Kidney capillary endothelial cell (primary cell): Measurements from ENCODE around the gene ATP2A1.
"Not testable (repeated sequence)": the region's sequence is repeated elsewhere in the genome, so short reads cannot be mapped to it uniquely, and the experiment has no call there.

ENCODE experiments used
- DNase-seq: peaks from one replicate; pipeline ENCODE4 v3.0.0-alpha.2; 2018; ENCODE audit warnings: low spot score

Gene ATP2A1

DNA sequence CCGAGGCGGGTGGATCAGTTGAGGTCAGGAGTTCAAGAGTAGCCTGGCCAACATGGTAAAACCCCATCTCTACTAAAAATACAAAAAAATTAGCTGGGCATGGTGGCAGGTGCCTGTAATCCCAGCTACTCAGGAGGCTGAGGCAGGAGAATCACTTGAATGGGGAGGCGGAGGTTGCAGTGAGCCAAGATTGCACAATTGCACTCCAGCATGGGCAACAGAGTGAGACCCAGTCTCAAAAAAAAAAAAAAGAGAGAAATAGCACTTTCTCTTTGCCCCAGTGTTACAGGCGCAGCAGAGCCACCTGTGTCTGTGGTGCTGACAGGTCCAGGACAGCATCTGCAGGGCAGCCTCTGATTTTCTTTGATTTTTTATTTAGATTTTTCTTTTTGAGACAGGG is 3.3 kb downstream of the ATP2A1 start:
- not testable (repeated sequence) for DNase-seq

DNA sequence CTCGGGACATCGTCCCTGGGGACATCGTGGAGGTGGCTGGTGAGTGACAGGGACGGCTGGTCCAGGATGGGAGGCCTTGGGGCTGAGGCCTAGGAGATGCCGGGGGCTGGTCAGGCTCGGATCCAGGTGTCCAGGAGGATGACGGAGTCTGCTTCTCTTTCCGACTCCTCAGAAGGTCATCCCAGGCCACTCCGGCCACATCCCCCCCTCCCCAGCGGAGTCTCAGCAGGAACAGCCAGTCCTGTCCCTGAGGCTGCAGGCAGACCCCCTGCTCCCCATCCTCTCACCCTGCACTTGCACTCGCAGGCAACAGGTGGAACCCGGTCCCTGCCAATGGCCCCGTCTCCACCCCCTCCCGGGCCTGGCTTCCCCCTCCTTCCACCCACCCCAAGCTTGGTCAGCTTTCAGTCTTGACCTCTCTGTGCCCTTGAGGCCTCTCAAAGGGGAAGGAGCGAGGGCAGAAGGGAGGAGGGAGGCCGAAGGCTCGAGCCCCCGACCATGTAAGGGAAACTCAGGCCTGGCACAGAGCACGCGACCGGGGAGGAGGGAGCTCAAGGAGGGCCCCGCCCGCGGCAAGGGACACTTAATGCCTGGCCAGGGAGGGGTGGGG is 4.4 kb downstream of the ATP2A1 start:
- no peak for DNase-seq

DNA sequence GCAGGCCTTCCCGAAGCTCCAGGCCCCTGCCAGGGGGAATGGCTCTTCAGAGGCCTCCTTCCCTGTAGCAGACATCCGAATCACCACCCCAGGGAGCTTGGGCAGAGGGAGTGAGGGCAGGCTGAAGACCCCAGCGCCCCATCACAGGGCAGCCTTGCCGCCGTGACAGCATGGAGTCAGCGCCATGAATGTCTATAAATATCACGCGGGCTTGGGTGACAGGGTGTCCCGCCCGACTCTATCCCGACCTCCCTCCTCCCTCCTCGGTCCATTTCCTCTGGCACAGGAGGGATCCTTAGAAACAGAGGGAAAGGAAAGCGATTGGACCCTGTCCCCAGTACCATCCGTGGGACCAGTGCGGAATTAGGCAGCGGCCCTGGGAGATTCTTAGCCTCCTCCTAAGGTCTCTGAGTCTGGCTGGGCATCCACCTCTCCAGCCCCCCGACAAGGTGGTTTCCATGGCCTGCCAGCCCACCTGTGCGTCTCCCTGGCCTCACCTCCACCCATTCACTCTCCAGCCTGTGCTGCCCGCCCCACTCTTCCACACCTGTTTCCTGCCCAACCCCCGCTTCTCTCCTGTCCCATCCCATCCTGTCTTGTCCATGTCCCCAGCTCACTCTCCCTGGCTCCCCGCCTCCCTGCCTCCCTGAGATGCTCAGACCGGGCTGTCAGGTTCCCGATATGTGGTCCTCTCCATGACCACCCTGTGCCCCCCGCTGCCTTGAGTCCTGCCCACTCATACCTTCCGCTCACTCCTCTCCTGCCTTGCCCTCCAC is 5.1 kb downstream of the ATP2A1 start:
- DNase-seq = no peak

DNA sequence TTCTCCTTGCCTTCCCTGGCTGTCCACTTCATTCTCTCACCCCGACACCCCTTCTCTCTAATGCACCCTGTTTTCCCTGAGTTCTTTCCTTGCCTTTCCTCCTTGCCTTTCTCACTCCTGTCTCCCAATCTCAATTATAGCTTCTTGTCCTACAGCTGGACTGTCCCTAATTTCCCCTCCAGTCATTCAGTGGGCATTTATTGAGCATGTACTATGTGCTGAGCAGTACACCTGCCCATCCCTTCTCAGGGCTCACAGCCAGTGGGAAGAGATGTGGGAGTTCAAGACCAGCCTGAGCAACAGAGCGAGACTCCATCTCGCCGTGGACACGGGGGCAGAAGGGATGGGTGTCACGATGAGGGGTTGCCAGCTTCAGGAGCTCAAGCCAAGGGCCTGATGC is 5.8 kb downstream of the ATP2A1 start:
- DNase-seq = no peak

DNA sequence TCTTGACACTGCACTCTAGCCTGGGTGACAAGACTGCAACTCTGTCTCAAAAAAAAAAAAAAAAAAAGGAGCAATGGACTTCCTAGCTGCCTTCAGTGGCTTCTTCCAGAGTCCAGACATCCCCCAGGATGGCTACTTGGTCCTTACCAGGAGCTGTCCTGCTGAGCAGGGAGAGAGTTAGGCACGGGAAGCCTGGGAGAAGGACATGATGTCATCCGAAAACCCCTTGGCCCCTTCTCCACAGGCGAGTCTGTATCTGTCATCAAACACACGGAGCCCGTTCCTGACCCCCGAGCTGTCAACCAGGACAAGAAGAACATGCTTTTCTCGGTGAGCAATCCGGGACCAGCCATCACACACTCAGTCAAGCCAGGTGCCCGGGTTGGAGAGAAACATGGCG is 8.7 kb downstream of the ATP2A1 start:
- DNase-seq = no peak

DNA sequence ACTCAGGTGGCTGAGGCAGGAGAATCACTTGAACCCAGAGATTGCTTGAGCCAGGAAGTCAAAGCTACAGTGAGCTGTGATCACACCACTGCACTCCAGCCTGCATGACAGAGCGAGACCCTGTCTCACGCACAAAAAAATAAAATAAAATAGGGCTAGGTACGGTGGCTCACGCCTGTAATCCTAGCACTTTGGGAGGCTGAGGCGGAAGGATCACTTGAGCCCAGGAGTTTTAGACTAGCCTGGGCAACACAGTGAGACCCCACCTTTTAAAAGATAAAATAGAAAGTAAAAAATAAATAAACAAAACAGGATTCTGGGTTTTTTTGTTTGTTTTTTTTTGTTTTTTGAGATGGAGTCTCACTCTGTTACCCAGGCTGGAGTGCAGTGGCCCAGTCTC is 12.1 kb downstream of the ATP2A1 start:
- DNase-seq = not testable (repeated sequence)

DNA sequence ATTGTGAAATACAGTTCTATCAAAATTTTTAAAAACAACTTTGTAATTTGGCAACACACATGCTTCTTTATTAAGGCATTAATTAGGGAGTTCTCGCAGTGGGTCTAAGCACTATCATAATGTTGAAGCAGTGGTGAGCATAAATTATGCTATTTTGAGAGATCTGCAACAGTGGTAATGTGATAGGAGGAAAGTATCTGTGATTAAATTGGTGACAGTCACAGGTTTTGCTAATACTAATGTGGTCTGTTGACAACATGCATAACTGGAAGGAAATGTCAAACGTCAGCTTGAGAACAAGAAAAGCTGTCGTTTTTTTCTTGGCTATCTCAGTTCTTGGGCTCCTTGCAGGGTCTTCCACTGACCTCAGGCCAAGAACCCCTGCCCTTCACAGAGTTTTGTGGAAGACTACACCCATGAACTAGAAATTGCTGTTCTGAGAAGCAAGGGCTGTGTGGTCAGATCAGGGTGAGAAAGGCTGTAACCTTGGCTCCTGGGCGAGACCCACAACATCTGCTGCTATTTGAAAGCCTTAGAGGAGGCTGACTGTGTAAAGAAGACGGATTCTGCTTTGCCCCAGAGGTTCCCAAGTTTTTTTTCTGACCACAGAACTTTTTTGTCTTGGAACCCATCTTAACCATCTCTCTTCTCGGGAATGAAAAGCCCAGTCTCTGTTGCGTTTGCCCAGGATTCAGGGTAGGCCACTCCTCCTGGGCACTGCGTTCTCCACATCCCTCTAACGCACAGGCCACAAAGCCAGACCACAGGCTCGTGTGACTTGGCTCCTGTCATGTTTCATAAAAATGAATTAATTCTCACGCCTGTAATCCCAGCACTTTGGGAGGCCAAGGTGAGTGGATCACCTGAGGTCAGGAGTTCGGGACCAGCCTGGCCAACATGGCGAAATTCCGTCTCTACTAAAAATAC is 13.9 kb downstream of the ATP2A1 start:
- DNase-seq = no peak

DNA sequence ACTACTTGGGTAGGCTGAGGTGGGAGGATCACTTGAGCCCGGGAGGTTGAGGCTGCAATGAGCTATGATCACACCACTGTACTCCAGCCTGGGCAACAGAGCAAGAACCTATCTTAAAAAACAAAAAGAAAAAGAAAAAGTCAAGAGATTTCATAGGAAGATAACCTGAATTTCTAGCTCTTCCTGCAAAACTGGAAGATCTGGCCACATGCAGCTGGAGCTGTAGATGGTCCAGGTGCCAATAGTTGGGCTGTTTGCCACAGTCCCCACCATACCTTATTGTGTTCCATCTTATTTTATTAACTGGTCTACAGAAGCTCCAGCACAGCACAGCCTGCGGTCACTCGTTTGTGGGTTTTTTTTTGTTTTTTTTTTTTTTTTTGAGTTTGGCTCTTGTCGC is 15.0 kb downstream of the ATP2A1 start:
- DNase-seq = no peak

DNA sequence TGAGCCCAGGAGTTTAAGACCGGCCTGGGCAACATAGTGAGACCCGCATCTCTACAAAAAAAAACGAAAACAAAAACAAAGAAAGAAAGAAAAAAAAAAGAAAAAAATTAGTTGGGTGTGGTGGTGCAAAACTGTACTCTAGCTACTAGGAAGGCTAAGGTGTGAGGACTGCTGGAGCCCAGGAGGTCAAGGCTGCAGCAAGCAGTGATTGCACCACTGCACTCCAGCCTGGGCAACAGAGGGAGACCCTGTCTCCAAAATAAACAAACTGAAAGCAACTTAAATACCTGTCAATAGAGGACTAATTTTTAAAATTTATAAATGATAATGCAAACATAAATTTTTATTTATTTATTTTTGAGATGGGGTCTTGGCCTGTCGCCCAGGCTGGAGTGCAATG is 17.3 kb downstream of the ATP2A1 start:
- DNase-seq = no peak

DNA sequence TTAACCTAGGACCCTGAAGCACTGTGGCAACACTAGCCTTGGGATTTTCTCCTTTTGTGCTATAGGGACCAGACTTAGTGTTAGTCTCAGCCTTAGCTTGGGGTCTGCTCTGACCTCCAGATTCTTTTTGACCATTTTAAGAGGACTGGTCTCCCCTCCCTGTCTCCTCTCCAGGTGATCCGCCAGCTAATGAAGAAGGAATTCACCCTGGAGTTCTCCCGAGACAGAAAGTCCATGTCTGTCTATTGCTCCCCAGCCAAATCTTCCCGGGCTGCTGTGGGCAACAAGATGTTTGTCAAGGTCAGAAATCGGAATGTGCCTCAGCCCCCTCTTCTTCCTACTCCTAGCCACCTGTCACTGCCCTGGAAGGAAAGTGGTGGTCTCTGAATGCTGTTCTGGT is 19.5 kb downstream of the ATP2A1 start:
- DNase-seq = no peak

DNA sequence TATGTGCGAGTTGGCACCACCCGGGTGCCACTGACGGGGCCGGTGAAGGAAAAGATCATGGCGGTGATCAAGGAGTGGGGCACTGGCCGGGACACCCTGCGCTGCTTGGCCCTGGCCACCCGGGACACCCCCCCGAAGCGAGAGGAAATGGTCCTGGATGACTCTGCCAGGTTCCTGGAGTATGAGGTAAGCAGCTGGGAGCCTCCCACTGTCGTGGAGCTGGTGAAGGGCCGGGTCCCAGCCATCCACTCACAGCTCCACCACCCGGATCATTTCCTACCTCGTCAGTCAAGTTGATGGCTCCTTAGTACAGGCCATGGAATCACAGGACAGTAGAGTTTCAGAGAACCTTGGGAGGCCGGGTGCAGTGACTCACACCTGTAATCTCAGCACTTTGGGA is 20.0 kb downstream of the ATP2A1 start:
- no peak for DNase-seq

DNA sequence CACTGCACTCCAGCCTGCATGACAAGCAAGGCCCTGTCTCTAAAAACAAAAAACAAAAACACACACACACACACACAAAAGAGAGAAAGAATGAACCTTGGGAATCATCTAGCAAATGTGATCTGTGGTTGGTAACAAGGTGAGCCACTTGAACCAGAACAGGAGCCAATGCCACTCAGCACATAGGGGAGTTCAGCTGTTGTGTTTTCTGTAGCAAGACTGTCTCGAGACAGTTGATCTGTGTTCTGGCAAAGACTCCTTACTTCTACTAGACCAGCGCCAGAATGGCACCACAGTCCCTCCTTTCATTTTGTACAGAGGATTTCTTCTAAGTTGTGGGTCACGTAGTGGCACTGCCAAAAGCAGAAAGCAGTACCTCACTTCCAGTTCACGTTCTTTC is 20.7 kb downstream of the ATP2A1 start:
- DNase-seq = no peak

DNA sequence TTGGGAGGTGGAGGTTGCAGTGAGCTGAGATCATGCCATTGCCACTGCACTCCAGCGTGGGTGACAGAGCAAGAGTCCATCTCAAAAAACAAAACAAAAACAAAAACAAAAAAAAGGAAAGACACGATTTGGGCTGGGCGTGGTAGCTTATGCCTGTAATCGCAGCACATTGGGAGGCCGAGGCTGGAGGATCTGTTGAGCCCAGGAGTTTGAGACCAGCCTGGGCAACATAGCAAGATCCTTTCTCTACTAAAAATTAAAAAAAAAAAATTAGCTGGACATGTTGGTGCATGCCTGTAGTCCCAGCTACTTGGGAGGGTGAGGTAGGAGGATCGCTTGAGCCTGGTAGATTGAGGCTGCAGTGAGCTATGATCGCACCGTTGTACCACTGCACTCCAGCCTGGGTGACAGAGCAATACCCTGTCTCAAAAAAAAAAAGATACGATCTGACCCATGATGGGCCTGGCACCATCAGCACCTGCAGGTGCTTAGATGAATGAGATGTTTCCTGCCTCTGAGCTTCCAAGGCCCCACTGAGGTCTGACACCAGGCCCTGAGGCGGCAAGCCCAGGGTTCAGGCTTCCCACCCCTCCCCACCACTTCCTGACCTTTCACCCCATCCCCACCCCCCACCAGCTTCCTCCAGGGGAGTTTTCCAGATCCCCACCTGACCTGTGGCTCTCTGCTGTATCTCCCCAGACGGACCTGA is 21.7 kb downstream of the ATP2A1 start:
- no peak for DNase-seq

DNA sequence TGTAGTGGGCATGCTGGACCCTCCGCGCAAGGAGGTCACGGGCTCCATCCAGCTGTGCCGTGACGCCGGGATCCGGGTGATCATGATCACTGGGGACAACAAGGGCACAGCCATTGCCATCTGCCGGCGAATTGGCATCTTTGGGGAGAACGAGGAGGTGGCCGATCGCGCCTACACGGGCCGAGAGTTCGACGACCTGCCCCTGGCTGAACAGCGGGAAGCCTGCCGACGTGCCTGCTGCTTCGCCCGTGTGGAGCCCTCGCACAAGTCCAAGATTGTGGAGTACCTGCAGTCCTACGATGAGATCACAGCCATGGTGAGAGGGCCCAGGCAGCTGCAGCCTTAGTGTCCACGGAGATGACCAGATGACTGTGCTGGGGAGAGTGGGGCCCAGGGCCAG is 22.3 kb downstream of the ATP2A1 start:
- no peak for DNase-seq

DNA sequence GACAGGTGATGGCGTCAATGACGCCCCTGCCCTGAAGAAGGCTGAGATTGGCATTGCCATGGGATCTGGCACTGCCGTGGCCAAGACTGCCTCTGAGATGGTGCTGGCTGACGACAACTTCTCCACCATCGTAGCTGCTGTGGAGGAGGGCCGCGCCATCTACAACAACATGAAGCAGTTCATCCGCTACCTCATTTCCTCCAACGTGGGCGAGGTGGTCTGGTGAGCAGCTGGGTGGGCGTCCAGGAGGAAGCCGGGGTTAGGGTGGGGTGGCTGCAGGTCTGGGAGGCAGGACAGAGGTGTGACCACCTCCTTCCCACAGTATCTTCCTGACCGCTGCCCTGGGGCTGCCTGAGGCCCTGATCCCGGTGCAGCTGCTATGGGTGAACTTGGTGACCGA is 23.6 kb downstream of the ATP2A1 start:
- DNase-seq = no peak

DNA sequence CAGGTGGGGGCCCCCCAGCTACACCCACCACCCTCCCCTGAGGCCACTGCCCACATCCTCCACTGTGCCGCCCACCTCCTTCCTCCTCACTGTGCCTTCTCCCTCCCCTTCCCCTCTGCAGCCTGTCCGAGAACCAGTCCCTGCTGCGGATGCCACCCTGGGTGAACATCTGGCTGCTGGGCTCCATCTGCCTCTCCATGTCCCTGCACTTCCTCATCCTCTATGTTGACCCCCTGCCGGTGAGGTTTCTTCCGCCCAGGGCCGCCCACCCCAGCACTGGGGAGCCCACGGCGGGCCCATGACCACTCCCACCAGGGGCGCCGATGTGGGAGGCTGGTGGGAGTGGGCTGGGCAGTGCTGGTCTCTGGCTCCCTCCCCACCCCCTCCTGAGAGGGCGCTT is 24.6 kb downstream of the ATP2A1 start:
- DNase-seq = no peak

DNA sequence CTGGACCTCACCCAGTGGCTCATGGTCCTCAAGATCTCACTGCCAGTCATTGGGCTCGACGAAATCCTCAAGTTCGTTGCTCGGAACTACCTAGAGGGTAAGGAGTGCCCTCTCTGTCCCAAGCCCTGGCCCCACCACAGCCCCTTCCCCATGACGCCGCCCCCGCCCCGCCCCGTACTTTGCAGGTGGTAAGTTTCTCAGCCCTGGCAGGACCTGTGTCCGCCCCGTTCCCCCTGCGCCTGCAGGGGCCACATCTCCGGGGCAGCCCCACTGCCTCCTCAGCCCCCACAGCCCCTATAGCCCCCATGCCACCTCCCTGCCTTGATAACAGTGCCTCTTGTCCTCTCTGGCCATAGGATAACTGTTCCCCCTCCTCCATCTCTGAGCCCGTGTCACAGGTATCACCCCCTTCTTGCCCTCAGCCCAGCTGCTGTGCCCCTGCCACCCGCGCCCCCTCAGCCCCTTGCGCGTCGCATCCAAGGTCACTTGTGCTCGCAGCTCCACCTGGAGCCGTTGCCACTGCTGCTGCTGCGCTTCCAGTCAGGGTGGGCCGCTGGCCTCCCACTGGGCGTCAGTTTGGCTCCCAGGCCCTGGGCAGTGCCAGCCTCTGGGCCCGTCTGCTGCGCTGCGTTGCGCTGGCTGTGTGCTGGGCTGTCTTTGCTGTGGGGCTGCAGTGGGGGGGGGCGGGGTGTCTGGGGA is 25.2 kb downstream of the ATP2A1 start:
- no peak for DNase-seq

DNA sequence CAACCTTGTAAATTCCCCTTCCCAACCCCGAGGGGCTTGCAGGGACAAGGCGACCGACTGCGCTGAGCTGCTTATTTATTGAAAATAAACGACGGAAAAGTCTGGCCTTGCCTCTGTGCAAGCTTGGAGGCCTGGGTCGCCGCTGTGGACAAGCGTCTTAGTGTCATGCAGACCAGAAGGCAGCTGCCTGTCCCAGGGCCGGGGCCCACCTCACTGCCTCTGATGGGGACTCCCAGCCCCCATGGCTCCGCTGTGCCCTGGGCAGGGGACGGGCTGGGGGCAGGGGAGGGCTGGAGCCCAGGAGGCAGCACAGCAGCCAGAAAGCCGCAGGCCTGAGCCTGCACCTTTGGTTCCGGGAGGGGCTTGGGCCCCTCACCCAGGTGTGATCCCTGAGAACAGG is 26.1 kb downstream of the ATP2A1 start:
- DNase-seq = no peak

DNA sequence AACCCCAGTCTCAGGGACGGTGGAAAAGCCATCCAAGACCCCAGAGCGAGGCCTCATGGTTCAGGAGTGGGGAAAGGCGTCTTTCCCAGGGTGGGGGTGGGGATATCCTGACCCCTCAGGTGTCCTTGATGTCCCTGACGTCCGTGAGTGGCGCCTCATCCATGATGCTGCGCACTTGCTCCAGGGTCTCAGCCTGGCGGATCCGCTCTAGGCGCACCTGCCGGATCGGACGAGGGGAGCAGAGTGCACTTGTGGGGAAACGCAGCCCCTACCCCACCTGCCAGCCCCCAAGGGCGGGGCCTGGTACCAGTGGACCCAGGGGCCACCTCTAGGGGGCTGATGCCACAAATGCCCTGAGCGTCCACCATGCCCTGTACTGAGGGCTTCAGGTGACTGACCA is 26.5 kb downstream of the ATP2A1 start:
- no peak for DNase-seq

DNA sequence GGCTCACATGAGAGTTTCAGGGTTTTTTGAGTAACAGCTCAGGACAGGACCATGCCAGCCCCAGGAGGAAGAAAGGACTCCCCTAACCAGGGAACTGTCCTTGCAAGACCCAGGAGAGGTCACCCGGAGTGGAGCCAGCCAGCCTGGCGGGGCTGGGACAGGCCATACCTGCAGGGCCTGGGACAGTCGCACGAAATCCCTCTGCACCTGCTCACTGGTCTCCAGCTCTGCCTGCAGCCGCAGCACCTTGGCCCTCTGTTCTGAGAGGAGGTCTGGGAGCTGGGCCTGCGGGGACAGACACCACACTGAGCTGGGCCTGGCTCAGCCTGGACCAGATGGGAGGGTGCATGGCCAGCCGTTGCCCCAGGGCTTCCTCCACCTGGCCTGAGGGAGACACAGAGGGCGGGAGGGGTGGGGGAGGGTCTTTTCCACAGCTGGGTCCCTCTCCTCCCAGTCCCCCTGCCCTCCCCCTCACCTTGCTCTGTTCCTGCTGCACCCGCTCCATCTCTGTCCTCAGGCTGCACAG is 27.0 kb downstream of the ATP2A1 start:
- DNase-seq = no peak

DNA sequence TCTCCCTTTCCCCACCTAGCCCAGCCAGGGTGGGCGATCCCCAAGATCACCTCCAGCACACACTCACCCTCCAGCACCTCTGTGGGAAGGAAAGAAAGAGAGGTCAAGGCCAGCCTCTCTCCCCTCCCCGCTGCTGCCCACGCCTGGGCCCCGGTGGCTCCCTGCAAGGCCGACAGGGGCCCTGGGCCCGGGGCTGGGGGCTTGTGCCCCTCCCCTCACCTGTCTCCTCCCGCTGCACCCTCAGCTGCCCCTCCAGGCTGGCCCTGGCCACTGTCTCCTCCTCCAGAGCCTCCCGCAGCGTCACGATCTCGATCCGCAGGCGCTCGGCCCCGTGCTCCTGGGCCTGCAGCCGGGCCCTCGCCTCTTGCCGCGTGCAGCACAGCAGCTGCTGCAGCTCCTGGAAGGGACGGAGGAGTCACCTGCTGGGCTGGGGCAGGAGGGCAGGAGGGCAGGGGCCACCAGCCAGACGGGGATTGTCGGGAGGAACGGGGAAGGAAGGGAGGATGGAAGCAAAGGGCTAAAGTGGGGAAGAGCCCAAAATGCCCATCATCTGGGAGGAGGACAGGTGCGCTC is 27.6 kb downstream of the ATP2A1 start:
- DNase-seq = no peak
